IMR-90 (cell line): ENCODE data around the gene CHRDL1. TPM values are rescaled to one million over a fixed set of nuclear protein-coding genes. Genes with fewer than 3 reads are reported as not detected.

Source experiments
- ATAC-seq: fragments of 200-7000 bp; cut with Tn5 transposase; 2 replicates; pipeline ENCODE4 v1.9.1; 2020; ENCODE audit warnings: low read depth, mild to moderate bottlenecking, moderate library complexity
- BruUV-seq: library from RNA; stranded (reverse); fragments of 400-500 nt; replicated peaks from 2 replicates; lab custom pipeline; 2021; lab: Mats Ljungman, UMichigan
- CTCF ChIA-PET: fragments of 300-600 bp; formaldehyde crosslinking; extraction: SDS; loops from one replicate; lab custom pipeline; 2021; ENCODE audit warnings: antibody characterized with exemption; lab: Yijun Ruan, JAX
- POLR2A ChIA-PET: fragments of 300-600 bp; sonication (Branson Sonifier 250); formaldehyde crosslinking; loops from one replicate; lab custom pipeline; 2022; ENCODE audit warnings: antibody characterized with exemption; ENCODE audit not compliant: unreplicated experiment; lab: Charles Lee
- DNase-seq: peaks from one replicate; pipeline ENCODE4 v3.0.0; 2013
- H2AFZ ChIP-seq: replicated peaks from 2 replicates; pipeline ENCODE3; 2013; ENCODE audit warnings: low read length, mild to moderate bottlenecking; ENCODE audit not compliant: poor library complexity
- H2AK5ac ChIP-seq: 2 replicates; pipeline ENCODE4 v1.6.1; 2013; ENCODE audit warnings: low read depth, low read length, inconsistent platforms
- H2AK9ac ChIP-seq: replicated peaks from 2 replicates; pipeline ENCODE3; 2013; ENCODE audit warnings: mild to moderate bottlenecking, low read depth, low read length, moderate library complexity; ENCODE audit not compliant: poor library complexity
- H2BK120ac ChIP-seq: 2 replicates; pipeline ENCODE4 v1.6.1; 2013; ENCODE audit warnings: low read depth, low read length, inconsistent platforms
- H2BK15ac ChIP-seq: 3 replicates; pipeline ENCODE4 v1.6.1; 2013; ENCODE audit warnings: low read depth, low read length, inconsistent platforms
- H2BK20ac ChIP-seq: 2 replicates; pipeline ENCODE4 v1.6.1; 2013; ENCODE audit warnings: low read depth, mild to moderate bottlenecking, inconsistent platforms, low read length, moderate library complexity
- H2BK5ac ChIP-seq: 2 replicates; pipeline ENCODE4 v1.6.1; 2013; ENCODE audit warnings: mild to moderate bottlenecking, low read depth, low read length, inconsistent platforms; ENCODE audit not compliant: poor library complexity, severe bottlenecking
- H3K14ac ChIP-seq: replicated peaks from 2 replicates; pipeline ENCODE4 v1.6.1; 2013; ENCODE audit warnings: low read depth, low read length, inconsistent platforms
- H3K18ac ChIP-seq: 2 replicates; pipeline ENCODE4 v1.6.1; 2013; ENCODE audit warnings: low read depth, low read length, control low read depth
- H3K23ac ChIP-seq: 2 replicates; pipeline ENCODE4 v1.6.1; 2013; ENCODE audit warnings: low read depth, low read length, inconsistent platforms
- H3K27ac ChIP-seq: 2 replicates; pipeline ENCODE4 v1.5.1; 2013; ENCODE audit warnings: mild to moderate bottlenecking, control low read depth, low read length; ENCODE audit not compliant: insufficient read depth
- H3K27me3 ChIP-seq: 2 replicates; pipeline ENCODE4 v1.6.1; 2013; ENCODE audit warnings: low read length; ENCODE audit not compliant: control insufficient read depth, insufficient read depth
- H3K36me3 ChIP-seq: 2 replicates; pipeline ENCODE4 v1.6.1; 2013; ENCODE audit warnings: low read length, mixed read lengths; ENCODE audit not compliant: control insufficient read depth, insufficient read depth
- H3K4ac ChIP-seq: 2 replicates; pipeline ENCODE4 v1.6.1; 2013; ENCODE audit warnings: low read depth, low read length, inconsistent platforms
- H3K4me1 ChIP-seq: 2 replicates; pipeline ENCODE4 v1.6.1; 2013; ENCODE audit warnings: low read length, mixed read lengths; ENCODE audit not compliant: control insufficient read depth, insufficient read depth
- H3K4me2 ChIP-seq: 2 replicates; pipeline ENCODE4 v1.6.1; 2013; ENCODE audit warnings: low read depth, mild to moderate bottlenecking, control low read depth, low read length, moderate library complexity
- H3K4me3 ChIP-seq: 2 replicates; pipeline ENCODE4 v1.5.1; 2013; ENCODE audit warnings: low read depth, mild to moderate bottlenecking, control low read depth, low read length, moderate library complexity; ENCODE audit not compliant: insufficient read depth
- H3K56ac ChIP-seq: 2 replicates; pipeline ENCODE4 v1.6.1; 2013; ENCODE audit warnings: low read length, inconsistent platforms; ENCODE audit not compliant: insufficient read depth; ENCODE audit errors: extremely low read depth
- H3K79me1 ChIP-seq, 2 experiments: 2 replicates each; pipeline ENCODE4 v1.6.1; 2013; ENCODE audit warnings: low read length in 2 of 2, inconsistent platforms in 1 of 2, low read depth in 1 of 2
- H3K9ac ChIP-seq: 2 replicates; pipeline ENCODE4 v1.6.1; 2013; ENCODE audit warnings: low read depth, low read length, control low read depth
- H3K9me1 ChIP-seq: 2 replicates; pipeline ENCODE4 v1.6.1; 2013; ENCODE audit warnings: low read length, inconsistent platforms; ENCODE audit not compliant: insufficient read depth
- H3K9me3 ChIP-seq: 2 replicates; pipeline ENCODE4 v1.6.1; 2013; ENCODE audit warnings: low read length; ENCODE audit not compliant: control insufficient read depth, insufficient read depth
- H4K20me1 ChIP-seq: 2 replicates; pipeline ENCODE4 v1.6.1; 2013; ENCODE audit warnings: low read length, inconsistent platforms; ENCODE audit not compliant: insufficient read depth
- H4K5ac ChIP-seq: 2 replicates; pipeline ENCODE4 v1.6.1; 2013; ENCODE audit warnings: mild to moderate bottlenecking, low read depth, low read length, control low read depth
- H4K8ac ChIP-seq, 2 experiments: 2 replicates each; pipeline ENCODE4 v1.6.1; 2013; ENCODE audit warnings: low read depth in 2 of 2, low read length in 2 of 2, control low read depth in 1 of 2, inconsistent platforms in 1 of 2
- H4K91ac ChIP-seq: 2 replicates; pipeline ENCODE4 v1.6.1; 2013; ENCODE audit warnings: low read depth, low read length, inconsistent platforms; ENCODE audit not compliant: insufficient read depth
- BHLHE40 ChIP-seq: fragments of 150-350 bp; IDR thresholded peaks from 2 replicates; pipeline ENCODE4 v1.6.1; 2016; ENCODE audit warnings: mild to moderate bottlenecking, low read depth, low read length
- CEBPB ChIP-seq: IDR thresholded peaks from 2 replicates; pipeline ENCODE4 v1.6.1; 2012; ENCODE audit warnings: low read depth, low read length, improper control_type of control experiment
- CHD1 ChIP-seq: IDR thresholded peaks from 2 replicates; pipeline ENCODE4 v1.6.1; 2012; ENCODE audit warnings: low read depth, low read length, improper control_type of control experiment
- ELK1 ChIP-seq: fragments of 150-350 bp; IDR thresholded peaks from 2 replicates; pipeline ENCODE4 v1.6.1; 2016; ENCODE audit warnings: low read depth, mild to moderate bottlenecking, low read length, moderate library complexity, borderline replicate concordance
- MAFK ChIP-seq: IDR thresholded peaks from 2 replicates; pipeline ENCODE4 v1.6.1; 2012; ENCODE audit warnings: low read depth, low read length, improper control_type of control experiment
- MAZ ChIP-seq: IDR thresholded peaks from 2 replicates; pipeline ENCODE4 v1.6.1; 2012; ENCODE audit warnings: low read depth, mild to moderate bottlenecking, low read length, improper control_type of control experiment, moderate library complexity, borderline replicate concordance
- NFE2L2 ChIP-seq: fragments of 150-350 bp; IDR thresholded peaks from 2 replicates; pipeline ENCODE4 v1.6.1; 2016; ENCODE audit warnings: low read depth, mild to moderate bottlenecking, low read length
- POLR2A ChIP-seq: IDR thresholded peaks from 2 replicates; pipeline ENCODE4 v1.6.1; 2012; ENCODE audit warnings: mild to moderate bottlenecking, low read depth, low read length
- RAD21 ChIP-seq: IDR thresholded peaks from 2 replicates; pipeline ENCODE4 v1.6.1; 2012; ENCODE audit warnings: low read length, improper control_type of control experiment
- RCOR1 ChIP-seq: IDR thresholded peaks from 2 replicates; pipeline ENCODE4 v1.6.1; 2012; ENCODE audit warnings: mild to moderate bottlenecking, low read length, improper control_type of control experiment; ENCODE audit not compliant: insufficient replicate concordance
- RFX5 ChIP-seq: IDR thresholded peaks from 2 replicates; pipeline ENCODE4 v1.8.0; 2012; ENCODE audit warnings: low read depth, mild to moderate bottlenecking, low read length, moderate library complexity
- USF2 ChIP-seq: fragments of 150-350 bp; IDR thresholded peaks from 2 replicates; pipeline ENCODE4 v1.6.1; 2017; ENCODE audit warnings: mild to moderate bottlenecking, antibody characterized with exemption, low read length, low read depth
- WGBS, 2 experiments: methylation state at CpG; one replicate each; pipeline versions ENCODE4 v1.1.5 to v1.1.7; 2013; ENCODE audit warnings: missing lambda C conversion rate in 2 of 2; ENCODE audit not compliant: insufficient read length in 1 of 2; ENCODE audit errors: extremely low coverage in 2 of 2; 5-methylcytosine and 5-hydroxymethylcytosine counted together
- dilution Hi-C: fragments of 300-500 bp; cut with HindIII; formaldehyde crosslinking; loops from one replicate; pipeline ENCODE4 v1.14.3; 2018; ENCODE audit warnings: low sequenced_read_pairs; ENCODE audit not compliant: unreplicated experiment
- in situ Hi-C: fragments of 300-500 bp; cut with MboI; formaldehyde crosslinking; loops from 3 replicates; pipeline ENCODE4 v1.14.3; 2019; ENCODE audit warnings: low sequenced_read_pairs, inconsistent platforms, mixed read lengths
- intact Hi-C: fragments of 100-400 bp; cut with micrococcal nuclease; formaldehyde crosslinking; loops from 2 replicates; pipeline ENCODE4 v1.10.0; 2022
- polyA plus RNA-seq, 3 experiments: library from polyadenylated mRNA; depleted of rRNA; stranded (reverse); fragments of >200 nt; gene quantifications; 2 replicates each; pipeline ENCODE4 v1.2.3, GENCODE V29; 2012; ENCODE audit warnings: low replicate concordance in 1 of 3
- total RNA-seq: library from RNA; depleted of rRNA; stranded (reverse); fragments of >200 nt; gene quantifications from 2 replicates; pipeline ENCODE4 v1.2.3, GENCODE V29; 2012

CHRDL1 gene
- total and polyA plus RNA-seq, 2 of the 4 experiments (the other 2 are of a cell fraction), result 0.36 to 0.58 TPM

- H2AK9ac ChIP-seq, result no peak overlapping the region
- dilution Hi-C loops, result no loop called here
- intact Hi-C loops, result no loop called here
- no peak overlapping the region for H3K23ac ChIP-seq
- WGBS, 2 experiments, result no CpG with 5 or more reads among the region's 2 CpGs
- H3K4me3 ChIP-seq, result no peak overlapping the region
- H4K91ac ChIP-seq, result no peak overlapping the region
- H3K27me3 ChIP-seq, result peaks cover 7% of the 10 kb centered on the region
- no peak overlapping the region for H2AK5ac ChIP-seq
- no peak for TF ChIP-seq USF2
- no peak for TF ChIP-seq CEBPB
- no peak for TF ChIP-seq RCOR1
- no peak for TF ChIP-seq ELK1
- TF ChIP-seq MAFK, result no peak
- TF ChIP-seq MAZ, result no peak
- no peak for TF ChIP-seq BHLHE40
- TF ChIP-seq RFX5, result no peak
- TF ChIP-seq CHD1, result no peak
- TF ChIP-seq POLR2A, result no peak
- TF ChIP-seq RAD21, result no peak
- no peak for TF ChIP-seq NFE2L2
- H3K9me3 ChIP-seq, result no peaks in the 10 kb centered on the region
- H3K36me3 ChIP-seq, result no peaks in the 10 kb centered on the region
- no peak overlapping the region for H3K14ac ChIP-seq
- H3K9ac ChIP-seq, result no peak overlapping the region
- H3K79me1 ChIP-seq, result no peaks in the 10 kb centered on the region
- H4K5ac ChIP-seq, result no peak overlapping the region
- H3K27ac ChIP-seq, result no peak overlapping the region
- H3K56ac ChIP-seq, result no peak overlapping the region
- H3K4me1 ChIP-seq, result no peaks in the 10 kb centered on the region
- no peak overlapping the region for H2AFZ ChIP-seq
- ChIA-PET CTCF (no interaction called here), POLR2A (no interaction called here)
- no peak overlapping the region for H2BK20ac ChIP-seq
- no peak overlapping the region for H3K4ac ChIP-seq
- no TSS peak for BruUV-seq
- H2BK5ac ChIP-seq, result no peak overlapping the region
- no peaks in the 10 kb centered on the region for H4K20me1 ChIP-seq
- H2BK120ac ChIP-seq, result no peak overlapping the region
- DNase-seq (no peak), ATAC-seq (no peak)
- no peak overlapping the region for H2BK15ac ChIP-seq
- no peak overlapping the region for H4K8ac ChIP-seq
- H3K4me2 ChIP-seq, result no peak overlapping the region
- no peak overlapping the region for H3K18ac ChIP-seq
- in situ Hi-C loops, result no loop called here
- H3K9me1 ChIP-seq, result no peaks in the 10 kb centered on the region
These were observed 89.2 kb downstream of the CHRDL1 start for GRCh38 chrX:110706446-110706845.
